HG03108 (cell line): Measurements from ENCODE around the gene DALRD3.

Experiments used
- ATAC-seq: cut with Tn5 transposase; IDR thresholded peaks from one replicate; pipeline ENCODE4 v1.9.1; 2021; ENCODE audit warnings: moderate library complexity; ENCODE audit not compliant: unreplicated experiment

Gene DALRD3

GRCh38 chr3:49017971-49018706, at the start of gene DALRD3:
Gene DALRD3 (minus strand): TSS chr3:49018580. CDS start chr3:49018564, 16 bp downstream.
- no peak for ATAC-seq

- no peak for ATAC-seq
Measured at GRCh38 chr3:49058011-49058410, 39.6 kb upstream of the DALRD3 start.

- ATAC-seq = no peak
Measured at GRCh38 chr3:49057268-49057667, 38.9 kb upstream of the DALRD3 start.

GRCh38 chr3:49054344-49054862, 36.0 kb upstream of the DALRD3 start:
- no peak for ATAC-seq

- ATAC-seq = no peak
Measured at GRCh38 chr3:49053543-49053942, 35.2 kb upstream of the DALRD3 start.

GRCh38 chr3:49035281-49035680, 16.9 kb upstream of the DALRD3 start:
- ATAC-seq = no peak

GRCh38 chr3:49034650-49035049, 16.3 kb upstream of the DALRD3 start:
- ATAC-seq = no peak

GRCh38 chr3:49032646-49033304, 14.4 kb upstream of the DALRD3 start:
- ATAC-seq = no peak

- no peak for ATAC-seq
Measured at GRCh38 chr3:49030321-49030720, 11.9 kb upstream of the DALRD3 start.

GRCh38 chr3:49029563-49029884, 11.1 kb upstream of the DALRD3 start:
- no peak for ATAC-seq

GRCh38 chr3:49028673-49029562, 10.5 kb upstream of the DALRD3 start, which contains the start of gene IMPDH2:
Gene IMPDH2 (minus strand): TSS chr3:49029398. CDS start chr3:49029350, 48 bp downstream.
- ATAC-seq = peak; percentile 84

- ATAC-seq = no peak
Measured at GRCh38 chr3:49028298-49028672, 9.9 kb upstream of the DALRD3 start.

GRCh38 chr3:49027634-49028033, 9.3 kb upstream of the DALRD3 start:
- ATAC-seq = no peak

- no peak for ATAC-seq
Measured at GRCh38 chr3:49026536-49026935, 8.2 kb upstream of the DALRD3 start.

GRCh38 chr3:49025793-49026520, 7.6 kb upstream of the DALRD3 start:
- no peak for ATAC-seq

GRCh38 chr3:49025005-49025792, 6.8 kb upstream of the DALRD3 start:
- ATAC-seq = no peak

- no peak for ATAC-seq
Measured at GRCh38 chr3:49024449-49024848, 6.1 kb upstream of the DALRD3 start.

- no peak for ATAC-seq
Measured at GRCh38 chr3:49023775-49024174, 5.4 kb upstream of the DALRD3 start.

- ATAC-seq = no peak
Measured at GRCh38 chr3:49022688-49023171, 4.3 kb upstream of the DALRD3 start.
